B cell (primary cell): Measurements from ENCODE around the gene EXOC6B. TPM values are rescaled to one million over a fixed set of nuclear protein-coding genes. Genes with fewer than 3 reads are reported as not detected.

ENCODE experiments used
- ATAC-seq: fragments of 200-7000 bp; cut with Tn5 transposase; one replicate; pipeline ENCODE4 v1.10.0; 2021; ENCODE audit warnings: low read depth, mild to moderate bottlenecking, moderate number of reproducible peaks, moderate library complexity
- CTCF ChIA-PET: fragments of 350-600 bp; sonication (Branson Sonifier 250); formaldehyde crosslinking; loops from one replicate; lab custom pipeline; 2021; ENCODE audit warnings: antibody characterized with exemption, inconsistent platforms; lab: Charles Lee
- POLR2A ChIA-PET: fragments of 350-600 bp; sonication (Branson Sonifier 250); formaldehyde crosslinking; loops from one replicate; lab custom pipeline; 2021; ENCODE audit warnings: antibody characterized with exemption; lab: Charles Lee
- DNase-seq: peaks from one replicate; pipeline ENCODE4 v3.0.0; 2013
- H2AFZ ChIP-seq: 2 replicates; pipeline ENCODE4 v1.6.1; 2012; ENCODE audit warnings: mild to moderate bottlenecking, low read depth, low read length; ENCODE audit not compliant: insufficient read depth, poor library complexity, severe bottlenecking
- H3K27ac ChIP-seq, 2 donors: 1 replicate in 1 of 2; 2 replicates in 1 of 2; pipeline ENCODE4 v1.5.1; 2012 to 2013; ENCODE audit warnings: low read length in 2 of 2, mild to moderate bottlenecking in 2 of 2, moderate library complexity in 1 of 2
- H3K27me3 ChIP-seq, 4 experiments: fragments of 200-600 bp in 1 of 4; sonication (generic) in 1 of 4; replicated peaks in 1 of 4; 1 replicate in 2 of 4; 2 replicates in 2 of 4; pipeline versions ENCODE4 v1.6.1 to v1.7.0; 2013 to 2016; ENCODE audit warnings: low read length in 3 of 4, mild to moderate bottlenecking in 2 of 4, mixed read lengths in 1 of 4, moderate library complexity in 1 of 4; ENCODE audit not compliant: insufficient read depth in 4 of 4, control insufficient read depth in 3 of 4; ENCODE audit errors: control extremely low read depth in 1 of 4
- H3K36me3 ChIP-seq, 2 experiments: replicated peaks in 1 of 2; 1 replicate in 1 of 2; 2 replicates in 1 of 2; pipeline versions ENCODE4 v1.6.1 to v1.7.1; 2013; ENCODE audit warnings: low read length in 1 of 2; ENCODE audit not compliant: insufficient read depth in 2 of 2, control insufficient read depth in 1 of 2; ENCODE audit errors: control extremely low read depth in 1 of 2, extremely low read depth in 1 of 2
- H3K4me1 ChIP-seq, 2 donors: fragments of 200-600 bp in 1 of 2; sonication (generic) in 1 of 2; 1 replicate in 1 of 2; 2 replicates in 1 of 2; pipeline versions ENCODE4 v1.5.1 to v1.6.1; 2013 to 2017; ENCODE audit warnings: low read length in 2 of 2; ENCODE audit not compliant: control insufficient read depth in 2 of 2, insufficient read depth in 2 of 2
- H3K4me2 ChIP-seq: replicated peaks from 2 replicates; pipeline ENCODE3; 2012; ENCODE audit warnings: mild to moderate bottlenecking, low read depth, low read length; ENCODE audit not compliant: poor library complexity, severe bottlenecking
- H3K4me3 ChIP-seq, 5 experiments: fragments of 200-600 bp in 1 of 5; sonication (generic) in 1 of 5; 1 replicate in 3 of 5; 2 replicates in 2 of 5; pipeline versions ENCODE4 v1.5.1 to v1.7.0; 2011 to 2016; ENCODE audit warnings: low read length in 4 of 5, mild to moderate bottlenecking in 4 of 5, low read depth in 2 of 5, control low read depth in 1 of 5, moderate library complexity in 1 of 5; ENCODE audit not compliant: insufficient read depth in 1 of 5; ENCODE audit errors: control extremely low read depth in 1 of 5, extremely low read depth in 1 of 5
- H3K79me2 ChIP-seq: fragments of 200-600 bp; sonication (generic); one replicate; pipeline ENCODE4 v1.6.0; 2016; ENCODE audit warnings: low read length; ENCODE audit not compliant: control insufficient read depth, insufficient read depth
- H3K9ac ChIP-seq: fragments of 200-600 bp; sonication (generic); 2 replicates; pipeline ENCODE4 v1.6.1; 2017; ENCODE audit warnings: mild to moderate bottlenecking, low read length, moderate library complexity
- H3K9me3 ChIP-seq, 3 donors: one replicate each; pipeline versions ENCODE4 v1.6.1 to v1.7.1; 2013; ENCODE audit warnings: low read length in 2 of 3; ENCODE audit not compliant: control insufficient read depth in 2 of 3, insufficient read depth in 1 of 3; ENCODE audit errors: control extremely low read depth in 1 of 3
- H4K20me1 ChIP-seq: 2 replicates; pipeline ENCODE4 v1.6.0; 2012; ENCODE audit warnings: mild to moderate bottlenecking, low read length; ENCODE audit not compliant: insufficient read depth, control insufficient read depth, poor library complexity, severe bottlenecking
- H3K27ac Mint-ChIP-seq: one replicate; pipeline ENCODE4 v1.8.0; 2021; ENCODE audit warnings: mixed read lengths
- H3K27me3 Mint-ChIP-seq: one replicate; pipeline ENCODE4 v1.8.0; 2021; ENCODE audit warnings: mixed read lengths
- H3K4me1 Mint-ChIP-seq: one replicate; pipeline ENCODE4 v1.8.0; 2021; ENCODE audit warnings: mixed read lengths
- H3K4me3 Mint-ChIP-seq: one replicate; pipeline ENCODE4 v1.8.0; 2021; ENCODE audit warnings: mixed read lengths
- H3K9me3 Mint-ChIP-seq: one replicate; pipeline ENCODE4 v1.8.0; 2022; ENCODE audit warnings: mixed read lengths; ENCODE audit not compliant: insufficient read depth
- EZH2 ChIP-seq: IDR thresholded peaks from 2 replicates; pipeline ENCODE4 v1.6.1; 2012; ENCODE audit warnings: borderline replicate concordance, low read depth, mild to moderate bottlenecking, moderate library complexity, low read length; ENCODE audit not compliant: insufficient read depth, poor library complexity, severe bottlenecking
- WGBS: methylation state at CpG from one replicate; pipeline ENCODE4 v1.1.5; 2013; ENCODE audit warnings: missing lambda C conversion rate; ENCODE audit not compliant: insufficient coverage; 5-methylcytosine and 5-hydroxymethylcytosine counted together
- intact Hi-C: fragments of 100-400 bp; cut with micrococcal nuclease; formaldehyde crosslinking; loops from one replicate; pipeline ENCODE4 v1.10.0; 2022
- polyA plus RNA-seq: library from polyadenylated mRNA; depleted of rRNA; stranded (reverse); fragments of >200 nt; gene quantifications from 2 replicates; pipeline ENCODE4 v1.2.3, GENCODE V29; 2012
- total RNA-seq, 2 donors: library from RNA; stranded (reverse); fragments of 120-200 nt in 1 of 2; gene quantifications; 1 replicate in 1 of 2; 2 replicates in 1 of 2; pipeline versions ENCODE4 v1.2.3 to v1.2.4, GENCODE V29; 2013 to 2022
- TF ChIP-seq, protein P1 (sequence below): fragments of 200-600 bp; IDR thresholded peaks from one replicate; pipeline ENCODE4 v1.8.0; 2022; ENCODE audit warnings: antibody characterized with exemption, mild to moderate bottlenecking

EXOC6B gene
- total and polyA plus RNA-seq, 2 donors (not counting 1 experiment from before 2014, with no cell fraction given): 4.8 to 22.6 TPM

DNA sequence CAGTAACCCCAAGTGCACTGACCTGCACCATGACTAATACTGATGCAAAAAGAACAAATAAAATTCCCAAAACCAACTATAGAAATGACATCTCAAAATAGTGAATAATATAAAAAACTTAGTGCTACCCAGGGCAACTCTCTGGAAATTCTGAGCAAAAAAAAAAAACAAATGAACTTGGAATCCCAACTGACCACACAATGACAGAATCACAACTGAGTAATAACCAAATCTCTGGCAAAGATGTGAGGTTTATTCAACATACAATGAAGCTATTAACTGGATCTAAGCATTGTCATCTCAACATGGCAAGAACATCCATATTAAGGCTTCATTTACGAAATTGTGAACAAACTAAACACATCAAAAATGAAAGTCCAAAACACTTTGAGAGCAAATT lies 22.7 kb downstream of the EXOC6B start:
- WGBS: no CpG with 5 or more reads among the region's 1 CpG
- Histone ChIP-seq H3K36me3 (no peaks in the 10 kb centered on the region), H3K4me1 (no peaks in the 10 kb centered on the region), H3K27ac (no peak overlapping the region), H2AFZ (no peak overlapping the region), H3K9me3 (no peaks in the 10 kb centered on the region), H4K20me1 (no peaks in the 10 kb centered on the region), H3K9ac (no peak overlapping the region), H3K27me3 (no peaks in the 10 kb centered on the region), H3K4me3 (no peak overlapping the region), H3K4me2 (no peak overlapping the region), H3K79me2 (peaks cover 3% of the 10 kb centered on the region)
- ATAC-seq (no peak), DNase-seq (no peak)
- TF ChIP-seq EZH2: no peak
- TF ChIP-seq, protein P1, sequence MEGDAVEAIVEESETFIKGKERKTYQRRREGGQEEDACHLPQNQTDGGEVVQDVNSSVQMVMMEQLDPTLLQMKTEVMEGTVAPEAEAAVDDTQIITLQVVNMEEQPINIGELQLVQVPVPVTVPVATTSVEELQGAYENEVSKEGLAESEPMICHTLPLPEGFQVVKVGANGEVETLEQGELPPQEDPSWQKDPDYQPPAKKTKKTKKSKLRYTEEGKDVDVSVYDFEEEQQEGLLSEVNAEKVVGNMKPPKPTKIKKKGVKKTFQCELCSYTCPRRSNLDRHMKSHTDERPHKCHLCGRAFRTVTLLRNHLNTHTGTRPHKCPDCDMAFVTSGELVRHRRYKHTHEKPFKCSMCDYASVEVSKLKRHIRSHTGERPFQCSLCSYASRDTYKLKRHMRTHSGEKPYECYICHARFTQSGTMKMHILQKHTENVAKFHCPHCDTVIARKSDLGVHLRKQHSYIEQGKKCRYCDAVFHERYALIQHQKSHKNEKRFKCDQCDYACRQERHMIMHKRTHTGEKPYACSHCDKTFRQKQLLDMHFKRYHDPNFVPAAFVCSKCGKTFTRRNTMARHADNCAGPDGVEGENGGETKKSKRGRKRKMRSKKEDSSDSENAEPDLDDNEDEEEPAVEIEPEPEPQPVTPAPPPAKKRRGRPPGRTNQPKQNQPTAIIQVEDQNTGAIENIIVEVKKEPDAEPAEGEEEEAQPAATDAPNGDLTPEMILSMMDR: no peak
- intact Hi-C loops: no loop called here
- Mint-ChIP-seq H3K9me3 (no peaks in the 10 kb centered on the region), H3K27ac (no peak overlapping the region), H3K4me3 (no peak overlapping the region), H3K4me1 (no peaks in the 10 kb centered on the region), H3K27me3 (no peaks in the 10 kb centered on the region)
- CTCF ChIA-PET: no interaction called here
- POLR2A ChIA-PET: no interaction called here

- no CpG with 5 or more reads among the region's 2 CpGs for WGBS
- no peaks in the 10 kb centered on the region for H3K36me3 ChIP-seq
- ATAC-seq (no peak), DNase-seq (no peak)
- peaks cover 4% of the 10 kb centered on the region for H3K4me1 Mint-ChIP-seq
- no peaks in the 10 kb centered on the region for H4K20me1 ChIP-seq
- intact Hi-C loops: no loop called here
- TF ChIP-seq, protein P1: no peak
- no peak for TF ChIP-seq EZH2
- H3K4me2 ChIP-seq: no peak overlapping the region
- H3K4me3 Mint-ChIP-seq: no peak overlapping the region
- no peak overlapping the region for H3K27ac Mint-ChIP-seq
- ChIA-PET CTCF (no interaction called here), POLR2A (no interaction called here)
- H3K27me3 ChIP-seq: no peaks in the 10 kb centered on the region
- H3K4me1 ChIP-seq: no peaks in the 10 kb centered on the region
- no peak overlapping the region for H2AFZ ChIP-seq
- no peak overlapping the region for H3K27ac ChIP-seq
- no peak overlapping the region for H3K4me3 ChIP-seq
- no peaks in the 10 kb centered on the region for H3K27me3 Mint-ChIP-seq
- H3K9me3 Mint-ChIP-seq: no peaks in the 10 kb centered on the region
- H3K9me3 ChIP-seq: no peaks in the 10 kb centered on the region
- no peak overlapping the region for H3K9ac ChIP-seq
- peaks cover 3% of the 10 kb centered on the region for H3K79me2 ChIP-seq
Observed at GRCh38 chr2:72800492-72800891, 25.3 kb downstream of the EXOC6B start.
